CD4-positive, alpha-beta T cell treated with Interleukin-1 beta for 1 hour (primary cell): ENCODE results near the gene ANKRD11.

Experiments used
- DNase-seq, 2 donors: peaks; one replicate each; pipeline ENCODE4 v3.0.0-alpha.2; 2020 to 2022

The ANKRD11 gene

GRCh38 chr16:89490439-89491237, at the start of gene ANKRD11:
Gene ANKRD11 (minus strand): TSS chr16:89490561. CDS start chr16:89317019, 173,542 bp downstream.
- DNase-seq = peak; percentile 99 to 100

- DNase-seq = no peak
These were observed 47.9 kb upstream of the ANKRD11 start for GRCh38 chr16:89538286-89538685.

GRCh38 chr16:89537549-89537925, 47.2 kb upstream of the ANKRD11 start:
- DNase-seq = no peak

- no peak for DNase-seq
These were observed 46.7 kb upstream of the ANKRD11 start for GRCh38 chr16:89536886-89537548.

- DNase-seq = no peak
These were observed 46.0 kb upstream of the ANKRD11 start for GRCh38 chr16:89536371-89536770.

- DNase-seq = peak; percentile 43 to 75
These were observed 43.9 kb upstream of the ANKRD11 start for GRCh38 chr16:89534252-89534756.

- no peak for DNase-seq
These were observed 41.6 kb upstream of the ANKRD11 start for GRCh38 chr16:89531821-89532526.

GRCh38 chr16:89530401-89531381, 40.3 kb upstream of the ANKRD11 start:
- DNase-seq = no peak

GRCh38 chr16:89529097-89529496, 38.7 kb upstream of the ANKRD11 start:
- DNase-seq = no peak

- no peak for DNase-seq
These were observed 35.0 kb upstream of the ANKRD11 start for GRCh38 chr16:89525146-89525913.

- DNase-seq = no peak
These were observed 33.5 kb upstream of the ANKRD11 start for GRCh38 chr16:89523680-89524344.

- no peak for DNase-seq
These were observed 31.9 kb upstream of the ANKRD11 start for GRCh38 chr16:89522287-89522686.

- DNase-seq = no peak
These were observed 29.5 kb upstream of the ANKRD11 start for GRCh38 chr16:89519881-89520280.

GRCh38 chr16:89517128-89517527, 26.8 kb upstream of the ANKRD11 start:
- DNase-seq = no peak

- no peak for DNase-seq
These were observed 22.1 kb upstream of the ANKRD11 start for GRCh38 chr16:89512453-89512852.

- no peak for DNase-seq
These were observed 21.0 kb upstream of the ANKRD11 start for GRCh38 chr16:89511374-89511773.

- DNase-seq = no peak
These were observed 20.2 kb upstream of the ANKRD11 start for GRCh38 chr16:89510526-89510925.

- DNase-seq = peak; percentile 91 to 92
These were observed 17.7 kb upstream of the ANKRD11 start, which contains the start of gene SPG7 for GRCh38 chr16:89507834-89508590. Gene SPG7 (plus strand): TSS chr16:89508403. CDS start chr16:89508418, 15 bp downstream.

GRCh38 chr16:89507214-89507833, 17.0 kb upstream of the ANKRD11 start:
- peak in 1 of 2 donors; percentile 21 for DNase-seq
